DMS114 treated with DMSO at 0.1 percent for 48 hours (cell line): ENCODE data around the gene KIAA1958.

ENCODE experiments used
- DNase-seq: peaks from one replicate; lab custom pipeline; 2025; ENCODE audit not compliant: unreplicated experiment; lab: John Stamatoyannopoulos, UW

The KIAA1958 gene

GRCh38 chr9:112705768-112706427 lies 219.3 kb downstream of the KIAA1958 start:
- DNase-seq: peak; percentile 38

- peak; percentile 33 for DNase-seq
Measured at GRCh38 chr9:112711050-112711689, 224.5 kb downstream of the KIAA1958 start.

- DNase-seq: no peak
Measured at GRCh38 chr9:112712678-112713077, 226.1 kb downstream of the KIAA1958 start.

GRCh38 chr9:112717661-112718331 lies 231.2 kb downstream of the KIAA1958 start, which contains the start of gene INIP:
INIP (minus strand) TSS chr9:112718117; CDS start chr9:112716485, 1,632 bp downstream.
- peak; percentile 88 for DNase-seq
